WTC11 (cell line): ENCODE data around the gene ATP9B. TPM values are rescaled to one million over a fixed set of nuclear protein-coding genes. Genes with fewer than 3 reads are reported as not detected.

Source experiments
- ATAC-seq: fragments of 200-7000 bp; cut with Tn5 transposase; 2 replicates; pipeline ENCODE4 v1.10.0; 2021; ENCODE audit warnings: mild to moderate bottlenecking, moderate library complexity
- CTCF ChIA-PET: fragments of 300-600 bp; sonication (Branson Sonifier 250); formaldehyde crosslinking; loops from one replicate; lab custom pipeline; 2021; ENCODE audit warnings: antibody characterized with exemption; lab: Charles Lee
- POLR2A ChIA-PET: fragments of 350-600 bp; sonication (Branson Sonifier 250); formaldehyde crosslinking; loops from one replicate; lab custom pipeline; 2021; ENCODE audit warnings: antibody characterized with exemption; lab: Charles Lee
- DNase-seq: peaks from one replicate; pipeline ENCODE4 v3.0.0; 2021; ENCODE audit warnings: low spot score
- H3K27ac Mint-ChIP-seq: 2 replicates; pipeline ENCODE4 v1.8.0; 2021; ENCODE audit warnings: mixed read lengths
- H3K27me3 Mint-ChIP-seq: 2 replicates; pipeline ENCODE4 v1.8.0; 2021; ENCODE audit warnings: low read depth, mild to moderate bottlenecking, moderate library complexity, mixed read lengths
- H3K36me3 Mint-ChIP-seq: 2 replicates; pipeline ENCODE4 v1.8.0; 2021; ENCODE audit warnings: mixed read lengths
- H3K4me1 Mint-ChIP-seq: 2 replicates; pipeline ENCODE4 v1.8.0; 2022; ENCODE audit warnings: mixed read lengths
- H3K4me3 Mint-ChIP-seq: 2 replicates; pipeline ENCODE4 v1.8.0; 2021; ENCODE audit warnings: mild to moderate bottlenecking, moderate library complexity, mixed read lengths
- H3K9me3 Mint-ChIP-seq: 2 replicates; pipeline ENCODE4 v1.8.0; 2021; ENCODE audit warnings: mixed read lengths
- FOXK1 ChIP-seq: sonication (generic); formaldehyde crosslinking; IDR thresholded peaks from 2 replicates; pipeline ENCODE4 v1.8.0; 2022; ENCODE audit warnings: mild to moderate bottlenecking, moderate library complexity, missing genetic modification reagents
- FOXP1 ChIP-seq: sonication (generic); formaldehyde crosslinking; IDR thresholded peaks from 2 replicates; pipeline ENCODE4 v1.8.0; 2022; ENCODE audit warnings: missing genetic modification reagents, mild to moderate bottlenecking, moderate library complexity, borderline replicate concordance
- JUN ChIP-seq: sonication (generic); formaldehyde crosslinking; IDR thresholded peaks from 2 replicates; pipeline ENCODE4 v1.8.0; 2023; ENCODE audit warnings: mild to moderate bottlenecking, missing genetic modification reagents
- MYBL2 ChIP-seq: sonication (generic); formaldehyde crosslinking; IDR thresholded peaks from 2 replicates; pipeline ENCODE4 v1.8.1; 2023; ENCODE audit warnings: mild to moderate bottlenecking, moderate library complexity, missing genetic modification reagents
- NR1H2 ChIP-seq: sonication (generic); formaldehyde crosslinking; IDR thresholded peaks from 2 replicates; pipeline ENCODE4 v1.9.0; 2021; ENCODE audit warnings: mild to moderate bottlenecking, moderate library complexity, missing genetic modification reagents
- PRRX2 ChIP-seq: fragments of 250-450 bp; sonication (Bioruptor Pico); IDR thresholded peaks from 2 replicates; pipeline ENCODE4 v1.8.0; 2021; ENCODE audit warnings: mild to moderate bottlenecking
- SMAD3 ChIP-seq: sonication (generic); formaldehyde crosslinking; IDR thresholded peaks from 2 replicates; pipeline ENCODE4 v1.8.0; 2022; ENCODE audit warnings: missing genetic modification reagents, mild to moderate bottlenecking, borderline replicate concordance
- ZNF219 ChIP-seq: sonication (generic); formaldehyde crosslinking; IDR thresholded peaks from 2 replicates; pipeline ENCODE4 v1.8.0; 2023; ENCODE audit warnings: missing genetic modification reagents, mild to moderate bottlenecking, borderline replicate concordance
- ZNF232 ChIP-seq: sonication (generic); formaldehyde crosslinking; IDR thresholded peaks from 2 replicates; pipeline ENCODE4 v1.8.0; 2022; ENCODE audit warnings: mild to moderate bottlenecking, missing genetic modification reagents
- ZNF263 ChIP-seq: sonication (generic); formaldehyde crosslinking; IDR thresholded peaks from 2 replicates; pipeline ENCODE4 v1.8.1; 2022; ENCODE audit warnings: low read depth, mild to moderate bottlenecking, moderate library complexity, missing genetic modification reagents
- ZNF416 ChIP-seq: fragments of 250-450 bp; sonication (Bioruptor Pico); IDR thresholded peaks from 2 replicates; pipeline ENCODE4 v1.9.0; 2021; ENCODE audit warnings: mild to moderate bottlenecking, inconsistent platforms
- ZNF423 ChIP-seq: fragments of 250-450 bp; sonication (Bioruptor Pico); IDR thresholded peaks from 2 replicates; pipeline ENCODE4 v2.1.2; 2022; ENCODE audit warnings: mild to moderate bottlenecking, moderate library complexity
- total RNA-seq: library from RNA; stranded (reverse); gene quantifications from 3 replicates; pipeline ENCODE4 v1.2.3, GENCODE V29; 2021
- TF ChIP-seq, protein P1 (sequence below): sonication (generic); formaldehyde crosslinking; IDR thresholded peaks from 2 replicates; pipeline ENCODE4 v1.8.1; 2022; ENCODE audit warnings: low read depth, missing genetic modification reagents, borderline replicate concordance
- TF ChIP-seq, protein P2 (sequence below): sonication (generic); formaldehyde crosslinking; IDR thresholded peaks from 2 replicates; pipeline ENCODE4 v1.8.1; 2023; ENCODE audit warnings: mild to moderate bottlenecking, moderate library complexity, missing genetic modification reagents
- TF ChIP-seq, protein P3 (sequence below): sonication (generic); formaldehyde crosslinking; IDR thresholded peaks from 2 replicates; pipeline ENCODE4 v1.8.0; 2022; ENCODE audit warnings: mild to moderate bottlenecking, missing genetic modification reagents
- TF ChIP-seq, protein P4 (sequence below): fragments of 250-450 bp; sonication (Bioruptor Pico); IDR thresholded peaks from 2 replicates; pipeline ENCODE4 v1.8.0; 2021; ENCODE audit warnings: mild to moderate bottlenecking
- TF ChIP-seq, protein P5 (sequence below): fragments of 250-450 bp; sonication (Bioruptor Pico); IDR thresholded peaks from 2 replicates; pipeline ENCODE4 v1.9.0; 2021; ENCODE audit warnings: moderate library complexity, mild to moderate bottlenecking, inconsistent platforms, borderline replicate concordance
- TF ChIP-seq, protein P6 (sequence below): sonication (generic); formaldehyde crosslinking; IDR thresholded peaks from 2 replicates; pipeline ENCODE4 v1.8.1; 2023; ENCODE audit warnings: mild to moderate bottlenecking, missing genetic modification reagents, moderate library complexity
- TF ChIP-seq, protein P7 (sequence below): fragments of 250-450 bp; sonication (Bioruptor Pico); IDR thresholded peaks from 2 replicates; pipeline ENCODE4 v1.9.0; 2021; ENCODE audit warnings: mild to moderate bottlenecking
- TF ChIP-seq, protein P8 (sequence below): sonication (generic); formaldehyde crosslinking; conservative IDR thresholded peaks from 2 replicates; pipeline ENCODE4 v1.8.1; 2023; ENCODE audit warnings: mild to moderate bottlenecking, low read depth, missing genetic modification reagents, moderate library complexity

ATP9B gene
- total RNA-seq, 1 experiment from 2014 or later, result 19.0 TPM

DNA sequence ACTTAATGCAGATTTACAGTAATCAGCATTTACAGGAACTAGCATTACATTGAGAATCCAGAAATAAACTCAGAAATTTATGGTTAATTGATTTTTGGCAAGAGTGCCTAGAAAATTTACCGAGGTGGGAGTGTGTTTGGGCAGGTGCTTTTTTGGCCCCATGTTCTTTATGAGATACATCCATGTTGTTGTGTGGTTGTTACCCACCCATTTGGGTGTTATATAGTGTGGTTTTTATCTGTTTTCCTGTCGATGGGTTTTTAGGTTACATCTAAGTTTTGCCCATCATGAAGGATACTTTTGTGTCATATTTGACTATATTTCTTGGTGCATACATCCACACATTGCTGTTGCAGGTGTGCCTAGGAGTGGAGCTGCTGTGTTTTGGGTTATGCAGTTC, 82.0 kb downstream of the ATP9B start:
- Mint-ChIP-seq H3K4me3 (no peak overlapping the region), H3K27me3 (no peaks in the 10 kb centered on the region), H3K4me1 (no peaks in the 10 kb centered on the region), H3K27ac (no peak overlapping the region), H3K9me3 (no peaks in the 10 kb centered on the region), H3K36me3 (peaks cover 10% of the 10 kb centered on the region)
- ChIA-PET CTCF (no interaction called here), POLR2A (no interaction called here)
- ATAC-seq, result no peak
- no peak for TF ChIP-seq SMAD3 (CRISPR knock-in tag)
- no peak for TF ChIP-seq ZNF219 (CRISPR knock-in tag)
- TF ChIP-seq JUN, result no peak
- TF ChIP-seq, protein P1, sequence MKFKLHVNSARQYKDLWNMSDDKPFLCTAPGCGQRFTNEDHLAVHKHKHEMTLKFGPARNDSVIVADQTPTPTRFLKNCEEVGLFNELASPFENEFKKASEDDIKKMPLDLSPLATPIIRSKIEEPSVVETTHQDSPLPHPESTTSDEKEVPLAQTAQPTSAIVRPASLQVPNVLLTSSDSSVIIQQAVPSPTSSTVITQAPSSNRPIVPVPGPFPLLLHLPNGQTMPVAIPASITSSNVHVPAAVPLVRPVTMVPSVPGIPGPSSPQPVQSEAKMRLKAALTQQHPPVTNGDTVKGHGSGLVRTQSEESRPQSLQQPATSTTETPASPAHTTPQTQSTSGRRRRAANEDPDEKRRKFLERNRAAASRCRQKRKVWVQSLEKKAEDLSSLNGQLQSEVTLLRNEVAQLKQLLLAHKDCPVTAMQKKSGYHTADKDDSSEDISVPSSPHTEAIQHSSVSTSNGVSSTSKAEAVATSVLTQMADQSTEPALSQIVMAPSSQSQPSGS, result no peak
- TF ChIP-seq ZNF416 (CRISPR knock-in tag), result no peak
- no peak for TF ChIP-seq ZNF423 (CRISPR knock-in tag)
- no peak for TF ChIP-seq ZNF232 (CRISPR knock-in tag)
- TF ChIP-seq PRRX2, result no peak
- TF ChIP-seq, protein P2, sequence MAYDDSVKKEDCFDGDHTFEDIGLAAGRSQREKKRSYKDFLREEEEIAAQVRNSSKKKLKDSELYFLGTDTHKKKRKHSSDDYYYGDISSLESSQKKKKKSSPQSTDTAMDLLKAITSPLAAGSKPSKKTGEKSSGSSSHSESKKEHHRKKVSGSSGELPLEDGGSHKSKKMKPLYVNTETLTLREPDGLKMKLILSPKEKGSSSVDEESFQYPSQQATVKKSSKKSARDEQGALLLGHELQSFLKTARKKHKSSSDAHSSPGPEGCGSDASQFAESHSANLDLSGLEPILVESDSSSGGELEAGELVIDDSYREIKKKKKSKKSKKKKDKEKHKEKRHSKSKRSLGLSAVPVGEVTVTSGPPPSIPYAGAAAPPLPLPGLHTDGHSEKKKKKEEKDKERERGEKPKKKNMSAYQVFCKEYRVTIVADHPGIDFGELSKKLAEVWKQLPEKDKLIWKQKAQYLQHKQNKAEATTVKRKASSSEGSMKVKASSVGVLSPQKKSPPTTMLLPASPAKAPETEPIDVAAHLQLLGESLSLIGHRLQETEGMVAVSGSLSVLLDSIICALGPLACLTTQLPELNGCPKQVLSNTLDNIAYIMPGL, result no peak
- TF ChIP-seq NR1H2, result no peak
- TF ChIP-seq, protein P3, sequence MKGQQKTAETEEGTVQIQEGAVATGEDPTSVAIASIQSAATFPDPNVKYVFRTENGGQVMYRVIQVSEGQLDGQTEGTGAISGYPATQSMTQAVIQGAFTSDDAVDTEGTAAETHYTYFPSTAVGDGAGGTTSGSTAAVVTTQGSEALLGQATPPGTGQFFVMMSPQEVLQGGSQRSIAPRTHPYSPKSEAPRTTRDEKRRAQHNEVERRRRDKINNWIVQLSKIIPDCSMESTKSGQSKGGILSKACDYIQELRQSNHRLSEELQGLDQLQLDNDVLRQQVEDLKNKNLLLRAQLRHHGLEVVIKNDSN (CRISPR knock-in tag), result no peak
- TF ChIP-seq, protein P4, sequence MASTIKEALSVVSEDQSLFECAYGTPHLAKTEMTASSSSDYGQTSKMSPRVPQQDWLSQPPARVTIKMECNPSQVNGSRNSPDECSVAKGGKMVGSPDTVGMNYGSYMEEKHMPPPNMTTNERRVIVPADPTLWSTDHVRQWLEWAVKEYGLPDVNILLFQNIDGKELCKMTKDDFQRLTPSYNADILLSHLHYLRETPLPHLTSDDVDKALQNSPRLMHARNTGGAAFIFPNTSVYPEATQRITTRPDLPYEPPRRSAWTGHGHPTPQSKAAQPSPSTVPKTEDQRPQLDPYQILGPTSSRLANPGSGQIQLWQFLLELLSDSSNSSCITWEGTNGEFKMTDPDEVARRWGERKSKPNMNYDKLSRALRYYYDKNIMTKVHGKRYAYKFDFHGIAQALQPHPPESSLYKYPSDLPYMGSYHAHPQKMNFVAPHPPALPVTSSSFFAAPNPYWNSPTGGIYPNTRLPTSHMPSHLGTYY (CRISPR knock-in tag), result no peak
- no peak for DNase-seq

DNA sequence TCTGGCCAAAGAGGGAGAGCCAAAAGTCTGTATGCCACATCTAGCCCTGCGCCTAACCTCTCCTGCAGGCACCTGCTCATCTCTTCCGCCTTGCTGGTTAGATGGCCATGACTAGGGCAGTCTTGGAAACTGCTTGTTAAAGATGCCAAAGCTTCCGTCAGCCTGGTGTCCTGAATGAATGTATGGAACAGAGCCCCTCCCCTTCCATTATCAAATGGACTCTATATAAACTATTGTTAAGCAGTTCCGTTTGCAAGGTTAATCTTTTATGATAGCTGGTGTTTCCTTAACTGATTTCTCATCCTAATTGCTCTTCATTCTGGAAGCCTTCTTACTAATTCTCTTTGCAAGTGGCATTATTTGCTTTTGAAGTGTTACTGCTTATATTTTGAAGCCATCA, 87.1 kb downstream of the ATP9B start:
- Mint-ChIP-seq H3K27ac (no peak overlapping the region), H3K27me3 (no peaks in the 10 kb centered on the region), H3K4me3 (no peak overlapping the region), H3K36me3 (peaks cover 22% of the 10 kb centered on the region), H3K4me1 (no peaks in the 10 kb centered on the region), H3K9me3 (no peaks in the 10 kb centered on the region; the same call in 1 of the 2 replicates)
- no peak for ATAC-seq
- ChIA-PET POLR2A (no interaction called here), CTCF (no interaction called here)
- TF ChIP-seq SMAD3 (CRISPR knock-in tag) (no peak), ZNF232 (CRISPR knock-in tag) (no peak), MYBL2 (CRISPR knock-in tag) (no peak), FOXK1 (CRISPR knock-in tag) (no peak), FOXP1 (no peak), ZNF263 (CRISPR knock-in tag) (no peak)
- TF ChIP-seq, protein P5, sequence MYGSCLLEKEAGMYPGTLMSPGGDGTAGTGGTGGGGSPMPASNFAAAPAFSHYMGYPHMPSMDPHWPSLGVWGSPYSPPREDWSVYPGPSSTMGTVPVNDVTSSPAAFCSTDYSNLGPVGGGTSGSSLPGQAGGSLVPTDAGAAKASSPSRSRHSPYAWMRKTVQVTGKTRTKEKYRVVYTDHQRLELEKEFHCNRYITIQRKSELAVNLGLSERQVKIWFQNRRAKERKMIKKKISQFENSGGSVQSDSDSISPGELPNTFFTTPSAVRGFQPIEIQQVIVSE (CRISPR knock-in tag), result no peak
- TF ChIP-seq, protein P6, sequence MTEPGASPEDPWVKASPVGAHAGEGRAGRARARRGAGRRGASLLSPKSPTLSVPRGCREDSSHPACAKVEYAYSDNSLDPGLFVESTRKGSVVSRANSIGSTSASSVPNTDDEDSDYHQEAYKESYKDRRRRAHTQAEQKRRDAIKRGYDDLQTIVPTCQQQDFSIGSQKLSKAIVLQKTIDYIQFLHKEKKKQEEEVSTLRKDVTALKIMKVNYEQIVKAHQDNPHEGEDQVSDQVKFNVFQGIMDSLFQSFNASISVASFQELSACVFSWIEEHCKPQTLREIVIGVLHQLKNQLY, result no peak
- TF ChIP-seq, protein P7, sequence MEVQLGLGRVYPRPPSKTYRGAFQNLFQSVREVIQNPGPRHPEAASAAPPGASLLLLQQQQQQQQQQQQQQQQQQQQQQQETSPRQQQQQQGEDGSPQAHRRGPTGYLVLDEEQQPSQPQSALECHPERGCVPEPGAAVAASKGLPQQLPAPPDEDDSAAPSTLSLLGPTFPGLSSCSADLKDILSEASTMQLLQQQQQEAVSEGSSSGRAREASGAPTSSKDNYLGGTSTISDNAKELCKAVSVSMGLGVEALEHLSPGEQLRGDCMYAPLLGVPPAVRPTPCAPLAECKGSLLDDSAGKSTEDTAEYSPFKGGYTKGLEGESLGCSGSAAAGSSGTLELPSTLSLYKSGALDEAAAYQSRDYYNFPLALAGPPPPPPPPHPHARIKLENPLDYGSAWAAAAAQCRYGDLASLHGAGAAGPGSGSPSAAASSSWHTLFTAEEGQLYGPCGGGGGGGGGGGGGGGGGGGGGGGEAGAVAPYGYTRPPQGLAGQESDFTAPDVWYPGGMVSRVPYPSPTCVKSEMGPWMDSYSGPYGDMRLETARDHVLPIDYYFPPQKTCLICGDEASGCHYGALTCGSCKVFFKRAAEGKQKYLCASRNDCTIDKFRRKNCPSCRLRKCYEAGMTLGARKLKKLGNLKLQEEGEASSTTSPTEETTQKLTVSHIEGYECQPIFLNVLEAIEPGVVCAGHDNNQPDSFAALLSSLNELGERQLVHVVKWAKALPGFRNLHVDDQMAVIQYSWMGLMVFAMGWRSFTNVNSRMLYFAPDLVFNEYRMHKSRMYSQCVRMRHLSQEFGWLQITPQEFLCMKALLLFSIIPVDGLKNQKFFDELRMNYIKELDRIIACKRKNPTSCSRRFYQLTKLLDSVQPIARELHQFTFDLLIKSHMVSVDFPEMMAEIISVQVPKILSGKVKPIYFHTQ (CRISPR knock-in tag), result no peak
- TF ChIP-seq, protein P3 (CRISPR knock-in tag), result no peak
- TF ChIP-seq, protein P8, sequence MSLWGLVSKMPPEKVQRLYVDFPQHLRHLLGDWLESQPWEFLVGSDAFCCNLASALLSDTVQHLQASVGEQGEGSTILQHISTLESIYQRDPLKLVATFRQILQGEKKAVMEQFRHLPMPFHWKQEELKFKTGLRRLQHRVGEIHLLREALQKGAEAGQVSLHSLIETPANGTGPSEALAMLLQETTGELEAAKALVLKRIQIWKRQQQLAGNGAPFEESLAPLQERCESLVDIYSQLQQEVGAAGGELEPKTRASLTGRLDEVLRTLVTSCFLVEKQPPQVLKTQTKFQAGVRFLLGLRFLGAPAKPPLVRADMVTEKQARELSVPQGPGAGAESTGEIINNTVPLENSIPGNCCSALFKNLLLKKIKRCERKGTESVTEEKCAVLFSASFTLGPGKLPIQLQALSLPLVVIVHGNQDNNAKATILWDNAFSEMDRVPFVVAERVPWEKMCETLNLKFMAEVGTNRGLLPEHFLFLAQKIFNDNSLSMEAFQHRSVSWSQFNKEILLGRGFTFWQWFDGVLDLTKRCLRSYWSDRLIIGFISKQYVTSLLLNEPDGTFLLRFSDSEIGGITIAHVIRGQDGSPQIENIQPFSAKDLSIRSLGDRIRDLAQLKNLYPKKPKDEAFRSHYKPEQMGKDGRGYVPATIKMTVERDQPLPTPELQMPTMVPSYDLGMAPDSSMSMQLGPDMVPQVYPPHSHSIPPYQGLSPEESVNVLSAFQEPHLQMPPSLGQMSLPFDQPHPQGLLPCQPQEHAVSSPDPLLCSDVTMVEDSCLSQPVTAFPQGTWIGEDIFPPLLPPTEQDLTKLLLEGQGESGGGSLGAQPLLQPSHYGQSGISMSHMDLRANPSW (CRISPR knock-in tag), result no peak
- TF ChIP-seq, all 79 proteins: peak for 0
- no peak for DNase-seq
